HG03565 (cell line): Measurements from ENCODE around the gene CACNA2D3.

Experiments used
- ATAC-seq: cut with Tn5 transposase; IDR thresholded peaks from one replicate; pipeline ENCODE4 v1.9.1; 2021; ENCODE audit warnings: mild to moderate bottlenecking, moderate library complexity; ENCODE audit not compliant: unreplicated experiment

CACNA2D3 gene

GRCh38 chr3:54515441-54516213, 393.3 kb downstream of the CACNA2D3 start:
- no peak for ATAC-seq

GRCh38 chr3:54517424-54517823, 395.1 kb downstream of the CACNA2D3 start:
- ATAC-seq: no peak

GRCh38 chr3:54518011-54518675, 395.8 kb downstream of the CACNA2D3 start:
- no peak for ATAC-seq

- ATAC-seq: no peak
These were observed 397.1 kb downstream of the CACNA2D3 start for GRCh38 chr3:54519493-54519892.

- ATAC-seq: no peak
These were observed 397.7 kb downstream of the CACNA2D3 start for GRCh38 chr3:54520060-54520459.

- ATAC-seq: no peak
These were observed 405.2 kb downstream of the CACNA2D3 start for GRCh38 chr3:54527521-54527920.

GRCh38 chr3:54527953-54528352, 405.6 kb downstream of the CACNA2D3 start:
- no peak for ATAC-seq

- ATAC-seq: no peak
These were observed 406.3 kb downstream of the CACNA2D3 start for GRCh38 chr3:54528668-54529067.

GRCh38 chr3:54530091-54530490, 407.7 kb downstream of the CACNA2D3 start:
- no peak for ATAC-seq

GRCh38 chr3:54530944-54531343, 408.6 kb downstream of the CACNA2D3 start:
- ATAC-seq: no peak

- no peak for ATAC-seq
These were observed 409.4 kb downstream of the CACNA2D3 start for GRCh38 chr3:54531741-54532140.

GRCh38 chr3:54533856-54534255, 411.5 kb downstream of the CACNA2D3 start:
- no peak for ATAC-seq

GRCh38 chr3:54535619-54536018, 413.3 kb downstream of the CACNA2D3 start:
- ATAC-seq: no peak

- no peak for ATAC-seq
These were observed 414.1 kb downstream of the CACNA2D3 start for GRCh38 chr3:54536450-54536849.

GRCh38 chr3:54537506-54537905, 415.2 kb downstream of the CACNA2D3 start:
- no peak for ATAC-seq

GRCh38 chr3:54538346-54538745, 416.0 kb downstream of the CACNA2D3 start:
- no peak for ATAC-seq

- ATAC-seq: no peak
These were observed 419.0 kb downstream of the CACNA2D3 start for GRCh38 chr3:54541369-54541768.

- no peak for ATAC-seq
These were observed 421.1 kb downstream of the CACNA2D3 start for GRCh38 chr3:54543446-54543845.

GRCh38 chr3:54547051-54547450, 424.7 kb downstream of the CACNA2D3 start:
- no peak for ATAC-seq

GRCh38 chr3:54547846-54548245, 425.5 kb downstream of the CACNA2D3 start:
- ATAC-seq: no peak

- ATAC-seq: no peak
These were observed 427.4 kb downstream of the CACNA2D3 start for GRCh38 chr3:54549607-54550220.
